CD1c-positive myeloid dendritic cell (primary cell): Measurements from ENCODE around the gene FAM83C.
"Not testable (repeated sequence)": the region's sequence is repeated elsewhere in the genome, so short reads cannot be mapped to it uniquely, and the experiment has no call there.

ENCODE experiments used
- DNase-seq: peaks from one replicate; pipeline ENCODE4 v3.0.0-alpha.2; 2016; ENCODE audit errors: extremely low spot score

Gene FAM83C

GRCh38 chr20:35318502-35319157 lies 26.4 kb upstream of the FAM83C start:
- no peak for DNase-seq

GRCh38 chr20:35317416-35318210 lies 25.4 kb upstream of the FAM83C start:
- DNase-seq: no peak

GRCh38 chr20:35316086-35316485 lies 23.9 kb upstream of the FAM83C start:
- DNase-seq: no peak

- not testable (repeated sequence) for DNase-seq
Observed at GRCh38 chr20:35315632-35316020, 23.4 kb upstream of the FAM83C start.

- DNase-seq: no peak
Observed at GRCh38 chr20:35314816-35315631, 22.8 kb upstream of the FAM83C start.

- no peak for DNase-seq
Observed at GRCh38 chr20:35312318-35312717, 20.1 kb upstream of the FAM83C start.

GRCh38 chr20:35311822-35312221 lies 19.6 kb upstream of the FAM83C start:
- no peak for DNase-seq

GRCh38 chr20:35311409-35311808 lies 19.2 kb upstream of the FAM83C start:
- DNase-seq: no peak

GRCh38 chr20:35307666-35308653 lies 15.7 kb upstream of the FAM83C start:
- no peak for DNase-seq

GRCh38 chr20:35306931-35307517 lies 14.8 kb upstream of the FAM83C start:
- DNase-seq: peak; percentile 40

- DNase-seq: peak; percentile 64
Observed at GRCh38 chr20:35305682-35306556, 13.7 kb upstream of the FAM83C start.

- DNase-seq: no peak
Observed at GRCh38 chr20:35304956-35305355, 12.7 kb upstream of the FAM83C start.

- DNase-seq: peak; percentile 90
Observed at GRCh38 chr20:35303735-35304491, 11.7 kb upstream of the FAM83C start.

- no peak for DNase-seq
Observed at GRCh38 chr20:35303382-35303734, 11.1 kb upstream of the FAM83C start.

GRCh38 chr20:35302421-35303335 lies 10.5 kb upstream of the FAM83C start:
- no peak for DNase-seq

GRCh38 chr20:35301426-35301825 lies 9.2 kb upstream of the FAM83C start:
- no peak for DNase-seq

GRCh38 chr20:35300469-35301262 lies 8.4 kb upstream of the FAM83C start:
- no peak for DNase-seq
